Measurements from ENCODE around the gene CRHR1. TPM values are rescaled to one million over a fixed set of nuclear protein-coding genes. Genes with fewer than 3 reads are reported as not detected.

CRHR1 gene
- total RNA-seq, result not detected in 2 replicates

DNA sequence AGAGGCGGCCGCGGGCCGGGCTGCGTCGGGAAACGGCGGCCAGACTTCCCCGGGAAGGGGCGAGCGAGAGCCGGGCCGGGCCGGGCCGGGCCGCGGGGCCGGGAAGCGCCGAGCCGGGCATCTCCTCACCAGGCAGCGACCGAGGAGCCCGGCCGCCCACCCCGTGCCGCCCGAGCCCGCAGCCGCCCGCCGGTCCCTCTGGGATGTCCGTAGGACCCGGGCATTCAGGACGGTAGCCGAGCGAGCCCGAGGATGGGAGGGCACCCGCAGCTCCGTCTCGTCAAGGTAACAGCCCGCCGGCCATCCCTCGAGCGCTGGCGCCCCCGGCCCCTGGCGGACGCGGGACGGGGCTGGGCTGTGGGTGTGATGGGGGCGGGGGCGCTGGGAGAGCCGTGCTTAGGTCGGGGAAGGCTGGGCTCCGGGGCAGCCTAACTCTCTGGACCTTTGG, at the start of gene CRHR1:
Gene CRHR1 (plus strand): TSS at position 28 of the 448 bp plus-strand sequence. CDS start 225 bp downstream, at position 253.
- TF ChIP-seq, protein P1, sequence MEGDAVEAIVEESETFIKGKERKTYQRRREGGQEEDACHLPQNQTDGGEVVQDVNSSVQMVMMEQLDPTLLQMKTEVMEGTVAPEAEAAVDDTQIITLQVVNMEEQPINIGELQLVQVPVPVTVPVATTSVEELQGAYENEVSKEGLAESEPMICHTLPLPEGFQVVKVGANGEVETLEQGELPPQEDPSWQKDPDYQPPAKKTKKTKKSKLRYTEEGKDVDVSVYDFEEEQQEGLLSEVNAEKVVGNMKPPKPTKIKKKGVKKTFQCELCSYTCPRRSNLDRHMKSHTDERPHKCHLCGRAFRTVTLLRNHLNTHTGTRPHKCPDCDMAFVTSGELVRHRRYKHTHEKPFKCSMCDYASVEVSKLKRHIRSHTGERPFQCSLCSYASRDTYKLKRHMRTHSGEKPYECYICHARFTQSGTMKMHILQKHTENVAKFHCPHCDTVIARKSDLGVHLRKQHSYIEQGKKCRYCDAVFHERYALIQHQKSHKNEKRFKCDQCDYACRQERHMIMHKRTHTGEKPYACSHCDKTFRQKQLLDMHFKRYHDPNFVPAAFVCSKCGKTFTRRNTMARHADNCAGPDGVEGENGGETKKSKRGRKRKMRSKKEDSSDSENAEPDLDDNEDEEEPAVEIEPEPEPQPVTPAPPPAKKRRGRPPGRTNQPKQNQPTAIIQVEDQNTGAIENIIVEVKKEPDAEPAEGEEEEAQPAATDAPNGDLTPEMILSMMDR (conservative IDR thresholded peaks at IDR 0.05; ENCODE audit: low read depth, low read length), result no peak
- peak within 1 kb of the TSS; percentile 14 for H3K4me3 ChIP-seq (ENCODE audit: low read depth, low read length)
- DNase-seq (ENCODE audit: low read depth), result no peak

DNA sequence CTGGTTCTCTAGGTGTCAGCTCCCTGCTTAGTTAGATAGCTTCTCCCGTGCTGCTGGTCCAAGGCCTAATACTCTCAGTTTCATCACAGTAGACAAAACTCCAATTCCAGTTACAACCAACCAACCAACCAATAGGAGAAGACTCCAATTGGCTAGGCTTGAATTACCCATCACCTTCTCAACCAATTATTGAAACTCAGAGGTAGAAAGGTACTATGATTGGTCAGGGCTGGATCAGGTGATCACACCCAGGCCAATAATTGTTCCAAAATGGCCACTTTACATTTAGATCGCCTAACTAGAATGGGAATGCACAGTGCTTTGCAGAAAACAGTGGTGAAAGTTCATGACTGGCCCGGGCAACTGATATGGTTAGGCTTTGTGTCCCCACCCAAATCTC, 49.5 kb upstream of the CRHR1 start:
- H3K4me3 ChIP-seq (ENCODE audit: low read depth, low read length), result no peak overlapping the region
- DNase-seq (ENCODE audit: low read depth), result no peak
- TF ChIP-seq, protein P1 (conservative IDR thresholded peaks at IDR 0.05; ENCODE audit: low read depth, low read length), result no peak

DNA sequence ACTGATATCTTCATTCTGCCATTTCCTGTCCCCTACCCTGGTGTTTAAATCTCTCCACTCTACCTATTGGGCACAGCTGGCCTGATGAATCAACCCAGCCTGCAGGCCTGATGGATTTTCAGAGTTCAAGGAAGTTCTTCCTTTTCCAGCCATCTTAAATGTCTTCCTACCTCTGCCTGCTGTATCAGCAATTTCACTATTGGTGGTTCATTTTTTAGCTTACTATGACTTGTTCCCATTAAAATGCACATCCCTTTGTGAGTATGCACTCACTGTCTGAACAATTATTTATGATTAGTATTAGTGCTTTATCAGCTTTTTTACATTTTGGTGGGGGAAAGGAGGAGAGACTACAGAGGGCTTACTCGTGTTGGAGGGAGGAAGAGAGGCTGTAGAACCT, 48.6 kb upstream of the CRHR1 start:
- DNase-seq (ENCODE audit: low read depth), result no peak
- TF ChIP-seq, protein P1 (conservative IDR thresholded peaks at IDR 0.05; ENCODE audit: low read depth, low read length), result no peak

DNA sequence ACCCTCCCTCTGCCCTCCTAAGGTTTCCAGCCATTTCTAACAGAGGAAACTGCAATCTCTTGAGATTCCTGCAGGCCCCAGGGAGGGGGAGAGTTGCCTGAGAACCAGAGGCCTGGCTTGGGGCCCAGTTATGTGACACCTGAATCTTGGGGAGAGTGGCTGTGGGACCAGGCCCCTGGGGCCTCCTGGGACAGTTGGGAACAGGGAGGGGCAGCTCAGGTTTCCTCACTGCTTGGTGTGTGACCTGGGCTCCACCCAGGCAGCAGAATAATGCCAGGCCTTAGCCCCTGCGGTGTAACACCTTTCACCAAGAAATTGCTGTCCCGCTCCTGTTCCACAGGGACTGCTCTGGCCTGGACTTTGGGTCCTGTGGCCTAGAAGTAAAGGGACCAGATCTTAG, 44.3 kb upstream of the CRHR1 start:
- no peak for DNase-seq (ENCODE audit: low read depth)

More for the DNA sequence above, 48.6 kb upstream of the CRHR1 start:
- no peak overlapping the region for H3K4me3 ChIP-seq (ENCODE audit: low read depth, low read length)

DNA sequence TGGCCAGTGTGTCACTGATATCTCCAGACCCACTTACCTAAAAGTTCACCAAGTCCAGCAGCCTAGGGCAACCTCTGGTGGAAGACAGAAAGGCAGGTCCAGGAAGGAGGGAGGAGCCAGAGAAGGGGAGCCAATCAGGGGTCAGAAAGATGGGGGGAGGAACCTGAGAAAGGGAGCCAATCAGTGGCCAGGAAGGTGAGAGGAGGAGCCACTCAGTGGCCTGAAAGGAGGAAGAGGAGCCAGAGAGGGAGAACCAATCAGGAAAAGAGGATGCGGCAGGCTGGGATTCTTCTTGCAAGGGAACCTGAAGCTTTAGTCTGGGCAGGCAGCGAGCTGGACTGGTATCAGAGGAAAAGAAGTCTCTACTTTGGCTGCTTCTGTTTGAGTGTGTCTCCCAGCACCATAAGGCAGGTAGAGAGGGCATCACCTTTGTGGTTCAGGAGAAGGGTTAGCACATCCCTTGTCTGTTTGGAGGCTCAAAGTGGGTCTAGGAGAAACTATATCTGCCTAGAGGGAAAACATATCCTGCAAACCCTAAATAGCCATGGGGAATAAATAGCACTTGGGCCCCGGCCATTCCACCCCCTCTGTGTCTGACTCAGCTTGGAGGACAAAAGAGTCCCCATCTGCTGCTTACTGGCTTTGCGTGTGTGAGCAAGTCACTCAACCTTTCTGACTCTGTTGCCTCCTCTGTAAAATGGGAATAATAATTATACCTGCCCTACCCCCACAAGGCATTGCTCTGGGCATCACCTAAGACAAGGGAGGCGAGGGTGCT, 43.4 kb upstream of the CRHR1 start:
- no peak for DNase-seq (ENCODE audit: low read depth)
- H3K4me3 ChIP-seq (ENCODE audit: low read depth, low read length), result no peak overlapping the region
- TF ChIP-seq, protein P1 (conservative IDR thresholded peaks at IDR 0.05; ENCODE audit: low read depth, low read length), result no peak

More for the DNA sequence above, 44.3 kb upstream of the CRHR1 start:
- TF ChIP-seq, protein P1 (conservative IDR thresholded peaks at IDR 0.05; ENCODE audit: low read depth, low read length), result no peak
- H3K4me3 ChIP-seq (ENCODE audit: low read depth, low read length), result no peak overlapping the region

DNA sequence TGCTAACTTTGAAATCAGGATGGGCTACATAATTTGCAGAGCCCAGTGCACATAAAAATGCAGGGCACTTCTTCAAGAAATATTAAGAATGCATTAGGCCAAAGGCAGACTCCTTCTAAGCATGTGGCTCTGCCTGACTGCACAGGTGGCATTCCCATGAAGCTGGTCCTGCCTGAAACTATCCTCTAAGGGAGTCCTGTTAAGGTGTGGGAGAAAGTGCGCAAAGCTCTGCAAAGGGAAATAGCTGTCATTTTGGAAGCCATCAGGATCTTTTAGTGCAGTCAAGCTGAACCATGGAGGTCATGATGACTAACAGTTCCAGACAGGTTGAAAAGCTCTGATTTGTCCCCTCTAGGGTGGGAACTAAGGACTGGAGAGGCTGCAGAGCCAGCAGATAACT, 41.9 kb upstream of the CRHR1 start:
- no peak overlapping the region for H3K4me3 ChIP-seq (ENCODE audit: low read depth, low read length)
- TF ChIP-seq, protein P1 (conservative IDR thresholded peaks at IDR 0.05; ENCODE audit: low read depth, low read length), result no peak
- no peak for DNase-seq (ENCODE audit: low read depth)
